Smooth muscle cell (in vitro differentiated cells): ENCODE data around the gene ARL4C. TPM values are rescaled to one million over a fixed set of nuclear protein-coding genes. Genes with fewer than 3 reads are reported as not detected.

Experiments used
- DNase-seq: peaks from one replicate; lab custom pipeline; 2025; ENCODE audit not compliant: unreplicated experiment; lab: John Stamatoyannopoulos, UW
- H2AFZ ChIP-seq: fragments of 200-600 bp; sonication (generic); 2 replicates; pipeline ENCODE4 v1.6.0; 2016; ENCODE audit warnings: antibody characterized with exemption, low read depth, mild to moderate bottlenecking
- H3F3A ChIP-seq: fragments of 200-600 bp; sonication (generic); 2 replicates; pipeline ENCODE4 v1.6.0; 2017; ENCODE audit warnings: antibody characterized with exemption, low read depth
- H3K27ac ChIP-seq: fragments of 200-600 bp; sonication (generic); 2 replicates; pipeline ENCODE4 v1.5.1; 2016; ENCODE audit warnings: low read depth, mild to moderate bottlenecking
- H3K27me3 ChIP-seq: fragments of 200-600 bp; sonication (generic); 2 replicates; pipeline ENCODE4 v1.6.1; 2016; ENCODE audit warnings: low read depth, mild to moderate bottlenecking
- H3K36me3 ChIP-seq: fragments of 200-600 bp; sonication (generic); 2 replicates; pipeline ENCODE4 v1.5.1; 2016; ENCODE audit warnings: low read depth
- H3K4me1 ChIP-seq: fragments of 200-600 bp; sonication (generic); 2 replicates; pipeline ENCODE4 v1.5.1; 2016; ENCODE audit warnings: low read depth
- H3K4me2 ChIP-seq: fragments of 200-600 bp; sonication (generic); 2 replicates; pipeline ENCODE4 v1.6.0; 2016; ENCODE audit warnings: mild to moderate bottlenecking
- H3K4me3 ChIP-seq: fragments of 200-600 bp; sonication (generic); 2 replicates; pipeline ENCODE4 v1.5.1; 2016; ENCODE audit warnings: mild to moderate bottlenecking
- H3K79me2 ChIP-seq: fragments of 200-600 bp; sonication (generic); 2 replicates; pipeline ENCODE4 v1.6.0; 2016; ENCODE audit warnings: low read depth, mild to moderate bottlenecking
- H3K9ac ChIP-seq: fragments of 200-600 bp; sonication (generic); 2 replicates; pipeline ENCODE4 v1.6.0; 2016; ENCODE audit warnings: low read depth
- H3K9me3 ChIP-seq: fragments of 200-600 bp; sonication (generic); replicated peaks from 2 replicates; pipeline ENCODE4 v1.5.1; 2016; ENCODE audit warnings: low read depth
- H4K20me1 ChIP-seq: fragments of 200-600 bp; sonication (generic); 2 replicates; pipeline ENCODE4 v1.6.0; 2016; ENCODE audit warnings: low read depth
- CTCF ChIP-seq: fragments of 200-600 bp; sonication (generic); IDR thresholded peaks from 2 replicates; pipeline ENCODE4 v1.5.1; 2017; ENCODE audit warnings: borderline replicate concordance, mild to moderate bottlenecking, antibody characterized with exemption; ENCODE audit not compliant: insufficient read depth, poor library complexity, severe bottlenecking
- WGBS: methylation state at CpG from one replicate; pipeline ENCODE4 v1.1.7; 2016; ENCODE audit warnings: low lambda C conversion rate; 5-methylcytosine and 5-hydroxymethylcytosine counted together
- polyA plus RNA-seq: library from polyadenylated mRNA; unstranded; fragments of >200 nt; fragmentation: Nextera tagmentation; extraction: Ambion mirVana; gene quantifications from 2 replicates; pipeline ENCODE4 v1.2.1, GENCODE V29; 2016
- total RNA-seq: library from RNA; depleted of rRNA; stranded (reverse); fragments of >200 nt; gene quantifications from 2 replicates; pipeline ENCODE4 v1.2.3, GENCODE V29; 2014

The ARL4C gene
- total and polyA plus RNA-seq, 2 experiments from 2014 or later = 8.0 to 9.5 TPM

DNA sequence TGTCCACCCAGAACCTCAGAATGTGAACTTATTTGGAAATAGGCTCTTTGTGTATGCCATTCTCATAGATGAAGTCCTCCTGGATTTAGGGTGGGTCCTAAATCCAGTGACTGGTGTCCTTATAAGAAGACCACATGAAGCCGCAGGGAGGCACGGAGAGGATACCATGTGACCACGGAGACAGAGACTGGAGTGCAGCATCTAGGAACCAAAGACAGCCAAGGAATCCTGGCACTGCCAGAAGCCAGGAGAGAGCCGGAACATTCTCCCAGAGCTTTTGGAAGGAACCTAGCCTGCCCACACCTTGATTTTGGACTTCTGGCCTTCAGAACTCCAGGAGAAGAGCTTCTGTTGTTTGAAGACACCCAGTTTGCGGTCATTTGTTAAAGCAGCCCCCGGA lies 49.7 kb downstream of the ARL4C start:
- TF ChIP-seq CTCF = no peak
- no peak overlapping the region for H3K27ac ChIP-seq
- H2AFZ ChIP-seq = no peak overlapping the region
- no peaks in the 10 kb centered on the region for H3K36me3 ChIP-seq
- no peak overlapping the region for H3K9ac ChIP-seq
- WGBS = 96% methylated on average over 6 of the region's 6 CpGs
- no peaks in the 10 kb centered on the region for H3K79me2 ChIP-seq
- DNase-seq = no peak
- peaks cover 5% of the 10 kb centered on the region for H3F3A ChIP-seq
- no peaks in the 10 kb centered on the region for H3K27me3 ChIP-seq
- H4K20me1 ChIP-seq = no peaks in the 10 kb centered on the region
- no peaks in the 10 kb centered on the region for H3K9me3 ChIP-seq
- H3K4me2 ChIP-seq = no peak overlapping the region
- H3K4me1 ChIP-seq = peaks cover 48% of the 10 kb centered on the region
- H3K4me3 ChIP-seq = no peak overlapping the region

- Histone ChIP-seq H3K27me3 (no peaks in the 10 kb centered on the region), H3F3A (peaks cover 5% of the 10 kb centered on the region), H3K9ac (no peak overlapping the region), H3K4me2 (no peak overlapping the region), H3K79me2 (no peaks in the 10 kb centered on the region), H4K20me1 (no peaks in the 10 kb centered on the region), H3K9me3 (no peaks in the 10 kb centered on the region), H3K4me3 (no peak overlapping the region), H3K36me3 (no peaks in the 10 kb centered on the region), H3K27ac (peak overlapping the region; percentile 20), H3K4me1 (peaks cover 44% of the 10 kb centered on the region), H2AFZ (no peak overlapping the region)
- TF ChIP-seq CTCF = no peak
- WGBS = 76% methylated on average over 18 of the region's 18 CpGs
- no peak for DNase-seq
Observed at GRCh38 chr2:234446404-234447076, 50.3 kb downstream of the ARL4C start.

DNA sequence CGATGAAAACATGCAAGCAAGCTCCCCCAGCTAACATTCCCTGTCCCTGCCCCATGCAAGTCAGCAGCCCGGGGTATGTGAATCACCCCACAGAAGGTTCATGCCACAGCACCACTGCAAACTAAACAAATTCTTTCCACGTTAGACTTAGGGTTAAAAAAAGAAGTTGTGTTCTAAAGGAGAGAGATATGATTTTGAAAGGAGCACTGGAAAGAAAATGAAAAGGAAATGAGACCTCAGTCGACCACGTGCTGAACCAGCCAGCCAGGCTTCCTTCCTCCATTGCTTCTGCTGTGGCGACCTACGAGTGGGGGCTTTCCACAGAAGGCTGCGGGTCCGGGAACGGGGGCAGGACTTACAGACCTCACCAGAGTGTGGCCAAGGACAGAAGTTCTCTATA lies 52.0 kb downstream of the ARL4C start:
- Histone ChIP-seq H3K27ac (peak overlapping the region; percentile 89), H3K4me2 (peak overlapping the region; percentile 67), H3K79me2 (no peaks in the 10 kb centered on the region), H3F3A (peaks cover 5% of the 10 kb centered on the region), H3K4me3 (no peak overlapping the region), H3K9me3 (no peaks in the 10 kb centered on the region), H2AFZ (no peak overlapping the region), H3K27me3 (no peaks in the 10 kb centered on the region), H3K9ac (peak overlapping the region; percentile 47), H3K36me3 (no peaks in the 10 kb centered on the region), H3K4me1 (peaks cover 29% of the 10 kb centered on the region), H4K20me1 (no peaks in the 10 kb centered on the region)
- TF ChIP-seq CTCF = no peak
- no peak for DNase-seq
- WGBS = 26% methylated on average over 10 of the region's 10 CpGs

DNA sequence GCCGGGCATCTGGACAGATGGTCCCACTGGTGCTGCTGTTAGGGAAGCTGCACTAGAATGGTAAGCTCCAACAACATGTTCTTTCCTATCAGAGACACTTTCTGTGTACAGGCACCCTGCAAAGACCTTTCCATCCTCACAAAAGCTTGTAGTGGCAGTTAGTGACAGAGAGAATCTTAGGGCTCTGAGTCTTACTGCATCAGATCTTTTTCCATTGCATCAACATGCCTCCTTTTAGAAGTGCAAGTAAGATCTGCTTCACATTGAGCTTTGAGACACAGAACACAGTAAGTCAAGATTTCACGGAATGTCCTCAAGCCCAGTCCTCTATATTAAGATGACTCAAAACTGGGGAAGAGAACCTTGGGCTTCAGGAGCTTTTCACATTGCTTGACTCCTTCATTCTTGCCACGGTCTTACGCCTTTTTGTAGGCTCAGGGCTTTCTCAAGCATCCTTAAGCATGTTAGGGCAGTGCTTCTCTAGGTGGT lies 52.6 kb downstream of the ARL4C start:
- H3K4me1 ChIP-seq = peaks cover 26% of the 10 kb centered on the region
- peak overlapping the region; percentile 67 for H3K4me2 ChIP-seq
- peak overlapping the region; percentile 89 for H3K27ac ChIP-seq
- no peaks in the 10 kb centered on the region for H3K79me2 ChIP-seq
- 93% methylated on average over 4 of the region's 4 CpGs for WGBS
- no peak for TF ChIP-seq CTCF
- H2AFZ ChIP-seq = peak overlapping the region; percentile 2
- peaks cover 5% of the 10 kb centered on the region for H3F3A ChIP-seq
- H3K9me3 ChIP-seq = no peaks in the 10 kb centered on the region
- no peaks in the 10 kb centered on the region for H4K20me1 ChIP-seq
- no peak overlapping the region for H3K4me3 ChIP-seq
- H3K9ac ChIP-seq = peak overlapping the region; percentile 70
- DNase-seq = no peak
- H3K36me3 ChIP-seq = no peaks in the 10 kb centered on the region
- H3K27me3 ChIP-seq = no peaks in the 10 kb centered on the region
